Retinal pigment epithelial cell (primary cell): ENCODE data around the gene CYP4F11.
"Not testable (repeated sequence)": the region's sequence is repeated elsewhere in the genome, so short reads cannot be mapped to it uniquely, and the experiment has no call there.

Experiments used
- DNase-seq: peaks from one replicate; pipeline ENCODE4 v3.0.0-alpha.2; 2010; ENCODE audit warnings: low read depth
- H3K4me3 ChIP-seq: 2 replicates; pipeline ENCODE4 v1.5.1; 2011; ENCODE audit warnings: mild to moderate bottlenecking, low read length, control low read depth, moderate library complexity
- TF ChIP-seq, protein P1 (sequence below): conservative IDR thresholded peaks from 2 replicates; pipeline ENCODE4 v1.5.1; 2011; ENCODE audit warnings: low read depth, low read length, control low read depth, inconsistent platforms

The CYP4F11 gene, protein sequence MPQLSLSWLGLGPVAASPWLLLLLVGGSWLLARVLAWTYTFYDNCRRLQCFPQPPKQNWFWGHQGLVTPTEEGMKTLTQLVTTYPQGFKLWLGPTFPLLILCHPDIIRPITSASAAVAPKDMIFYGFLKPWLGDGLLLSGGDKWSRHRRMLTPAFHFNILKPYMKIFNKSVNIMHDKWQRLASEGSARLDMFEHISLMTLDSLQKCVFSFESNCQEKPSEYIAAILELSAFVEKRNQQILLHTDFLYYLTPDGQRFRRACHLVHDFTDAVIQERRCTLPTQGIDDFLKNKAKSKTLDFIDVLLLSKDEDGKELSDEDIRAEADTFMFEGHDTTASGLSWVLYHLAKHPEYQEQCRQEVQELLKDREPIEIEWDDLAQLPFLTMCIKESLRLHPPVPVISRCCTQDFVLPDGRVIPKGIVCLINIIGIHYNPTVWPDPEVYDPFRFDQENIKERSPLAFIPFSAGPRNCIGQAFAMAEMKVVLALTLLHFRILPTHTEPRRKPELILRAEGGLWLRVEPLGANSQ

DNA sequence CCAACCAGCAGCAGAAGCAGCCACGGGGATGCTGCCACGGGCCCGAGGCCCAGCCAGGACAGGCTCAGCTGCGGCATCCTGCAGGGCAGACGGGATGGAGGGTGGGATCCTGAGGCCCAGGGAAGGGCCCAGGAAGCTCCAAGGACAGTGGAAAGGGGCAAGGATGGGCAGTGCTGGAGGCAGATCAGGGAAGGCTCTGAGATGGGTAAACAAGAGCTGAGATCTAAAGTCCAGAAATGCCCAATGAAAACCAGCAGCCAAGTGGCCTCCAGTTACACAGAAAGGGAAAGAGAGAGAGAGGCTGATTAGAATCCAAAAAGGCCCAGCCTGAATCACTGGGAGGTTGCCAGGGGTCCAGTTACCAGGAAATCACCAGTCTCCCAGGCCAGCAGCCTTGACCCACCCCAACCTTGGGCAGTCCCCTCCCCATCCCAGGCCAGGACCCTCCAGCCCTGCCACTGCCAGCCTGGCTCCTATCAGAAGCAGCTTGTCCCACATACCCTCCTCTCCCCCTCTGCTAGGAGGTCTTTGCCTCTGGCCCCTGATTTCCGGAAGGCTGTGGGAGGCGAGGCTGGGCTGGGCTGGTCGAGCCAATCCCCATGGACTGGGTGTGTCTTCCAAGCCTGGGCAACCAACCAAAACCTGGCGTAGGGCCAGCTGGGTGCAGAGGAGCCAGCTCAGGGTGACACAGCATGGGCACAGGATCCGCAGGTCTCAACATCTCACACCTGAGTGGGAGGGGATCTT, at the start of gene CYP4F11:
CYP4F11 (minus strand) TSS at position 198 of the 747 bp plus-strand sequence; CDS start at position 77, 121 bp downstream.
- TF ChIP-seq, protein P1, sequence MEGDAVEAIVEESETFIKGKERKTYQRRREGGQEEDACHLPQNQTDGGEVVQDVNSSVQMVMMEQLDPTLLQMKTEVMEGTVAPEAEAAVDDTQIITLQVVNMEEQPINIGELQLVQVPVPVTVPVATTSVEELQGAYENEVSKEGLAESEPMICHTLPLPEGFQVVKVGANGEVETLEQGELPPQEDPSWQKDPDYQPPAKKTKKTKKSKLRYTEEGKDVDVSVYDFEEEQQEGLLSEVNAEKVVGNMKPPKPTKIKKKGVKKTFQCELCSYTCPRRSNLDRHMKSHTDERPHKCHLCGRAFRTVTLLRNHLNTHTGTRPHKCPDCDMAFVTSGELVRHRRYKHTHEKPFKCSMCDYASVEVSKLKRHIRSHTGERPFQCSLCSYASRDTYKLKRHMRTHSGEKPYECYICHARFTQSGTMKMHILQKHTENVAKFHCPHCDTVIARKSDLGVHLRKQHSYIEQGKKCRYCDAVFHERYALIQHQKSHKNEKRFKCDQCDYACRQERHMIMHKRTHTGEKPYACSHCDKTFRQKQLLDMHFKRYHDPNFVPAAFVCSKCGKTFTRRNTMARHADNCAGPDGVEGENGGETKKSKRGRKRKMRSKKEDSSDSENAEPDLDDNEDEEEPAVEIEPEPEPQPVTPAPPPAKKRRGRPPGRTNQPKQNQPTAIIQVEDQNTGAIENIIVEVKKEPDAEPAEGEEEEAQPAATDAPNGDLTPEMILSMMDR, result no peak
- no peak for DNase-seq
- H3K4me3 ChIP-seq, result no peak within 1 kb of the TSS

DNA sequence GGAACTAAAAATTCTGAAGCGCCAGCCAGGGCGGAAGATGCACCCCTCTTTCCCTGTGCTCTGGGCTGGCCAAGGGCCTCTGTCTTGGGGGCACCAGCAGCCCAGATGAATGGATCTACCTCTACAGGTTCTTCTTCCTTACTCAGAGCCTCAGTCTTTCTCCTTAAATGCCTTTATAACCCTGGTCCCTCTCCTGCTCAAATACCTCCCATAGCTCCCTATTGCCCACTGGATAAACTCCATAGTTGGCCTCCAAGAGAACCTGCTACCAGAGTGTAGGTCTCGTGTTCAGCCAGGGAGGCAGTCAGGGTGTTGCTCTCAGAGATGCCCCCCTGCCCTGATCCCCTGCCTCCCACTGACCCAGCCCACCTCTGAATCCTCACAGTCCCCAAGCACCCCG, 45.0 kb upstream of the CYP4F11 start:
- TF ChIP-seq, protein P1, result no peak
- no peak for DNase-seq
- H3K4me3 ChIP-seq, result no peak overlapping the region

DNA sequence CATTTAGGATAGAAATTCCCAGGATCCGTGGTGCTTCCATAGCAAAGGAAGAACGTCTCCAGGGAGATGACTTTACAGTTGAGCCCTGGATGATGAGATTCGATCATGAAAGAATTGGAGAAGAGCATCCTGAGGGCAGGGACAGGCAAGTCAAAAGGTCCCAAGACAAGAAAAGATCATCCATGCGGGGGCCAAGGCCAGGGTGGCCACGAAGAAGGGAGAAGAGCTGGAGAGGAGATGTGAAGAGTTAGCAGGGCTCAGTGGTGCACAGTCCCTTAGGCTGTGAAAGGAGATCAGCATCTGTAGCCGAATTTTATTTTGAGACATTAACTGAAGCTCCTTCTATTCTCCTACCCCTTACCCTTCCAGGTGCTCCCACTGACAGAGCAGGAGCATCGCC, 43.4 kb upstream of the CYP4F11 start:
- no peak overlapping the region for H3K4me3 ChIP-seq
- no peak for DNase-seq
- TF ChIP-seq, protein P1, result no peak

DNA sequence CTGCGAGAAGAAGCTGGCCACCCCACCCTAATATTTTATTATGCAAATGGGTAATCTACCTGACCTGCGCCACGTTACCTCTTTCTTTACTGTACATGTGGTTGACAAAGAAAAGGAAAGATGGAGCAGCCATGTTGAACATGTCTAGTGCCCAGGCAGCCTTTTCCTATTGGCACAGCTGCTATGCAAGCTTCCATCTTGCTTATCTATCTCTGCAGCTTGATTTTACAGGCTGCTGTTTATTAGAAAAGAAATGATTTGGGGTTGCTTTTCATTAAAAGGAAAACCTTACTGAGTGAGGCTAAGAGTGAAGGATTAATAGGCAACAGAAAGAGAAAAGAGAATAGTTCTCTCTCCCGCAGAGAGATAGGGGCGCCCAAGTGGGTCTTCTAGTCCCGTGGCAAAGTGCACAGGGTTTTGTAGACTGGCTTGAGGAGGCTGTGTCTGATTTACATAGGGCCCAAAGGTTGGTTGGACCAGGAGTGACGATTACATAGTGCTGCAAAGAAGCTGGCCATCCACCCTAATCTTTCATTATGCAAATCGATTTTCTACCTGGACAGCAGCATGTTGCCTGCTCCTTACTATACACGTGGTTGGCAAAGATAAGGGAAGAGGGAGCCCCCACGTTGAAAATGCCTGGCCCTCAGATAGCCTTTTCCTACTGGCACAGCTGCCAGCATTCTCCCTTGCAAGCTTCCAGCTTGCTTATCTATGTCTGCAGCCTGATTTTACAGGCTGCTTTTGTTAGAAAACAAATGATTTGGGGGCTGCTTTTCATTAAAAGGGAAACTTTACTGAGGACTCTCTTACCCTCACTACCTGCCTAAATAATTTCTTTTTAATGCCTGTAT, 42.7 kb upstream of the CYP4F11 start:
- TF ChIP-seq, protein P1, result no peak
- H3K4me3 ChIP-seq, result no peak overlapping the region

DNA sequence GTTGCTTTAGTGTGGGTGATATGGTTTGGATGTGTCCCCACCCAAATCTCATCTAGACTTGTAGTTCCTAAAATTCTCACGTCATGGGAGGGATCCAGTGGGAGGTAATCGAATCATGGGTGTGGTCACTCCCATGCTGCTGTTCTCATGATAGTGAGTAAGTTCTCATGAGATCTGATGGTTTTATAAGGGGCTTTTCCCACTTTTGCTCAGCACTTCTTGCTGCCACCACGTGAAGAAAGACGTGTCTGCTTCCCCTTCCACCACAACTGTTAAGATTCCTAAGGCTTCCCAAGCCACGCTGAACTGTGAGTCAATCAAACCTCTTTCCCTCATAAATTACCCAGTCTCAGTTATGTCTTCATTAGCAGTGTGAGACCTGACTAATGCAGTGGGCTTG, 40.5 kb upstream of the CYP4F11 start:
- no peak for DNase-seq
- H3K4me3 ChIP-seq, result no peak overlapping the region
- TF ChIP-seq, protein P1, result no peak

More for the DNA sequence above, 42.7 kb upstream of the CYP4F11 start:
- DNase-seq, result no peak

DNA sequence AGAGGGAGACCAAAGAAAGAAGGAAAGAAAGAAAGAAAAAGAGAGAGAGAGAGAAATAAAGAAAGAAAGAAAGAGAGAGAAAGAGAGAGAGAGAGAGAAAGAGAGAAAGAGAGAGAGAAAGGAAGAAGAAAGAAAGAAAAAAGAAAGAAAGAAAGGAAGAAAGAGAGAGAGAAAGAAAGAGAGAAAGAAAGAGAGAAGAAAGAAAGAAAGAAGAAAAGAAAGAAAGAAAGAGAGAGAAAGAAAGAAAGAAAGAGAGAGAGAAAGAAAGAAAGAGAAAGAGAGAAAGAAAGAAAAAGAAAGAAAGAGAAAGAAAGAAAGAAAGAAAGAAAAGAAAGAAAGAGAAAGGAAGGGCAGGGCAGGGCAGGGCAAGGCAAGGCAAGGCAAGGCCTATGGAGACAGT, 37.7 kb upstream of the CYP4F11 start:
- DNase-seq, H3K4me3 ChIP-seq: not testable (repeated sequence)
